Stomach (tissue), 4 donors: ENCODE results near the gene SPATA1.

ENCODE experiments used
- EP300 ChIP-seq: sonication (generic); formaldehyde crosslinking; IDR thresholded peaks from one replicate; pipeline ENCODE4 v1.6.1; 2017; ENCODE audit warnings: antibody characterized with exemption
- POLR2A ChIP-seq, 4 donors: fragments of 450-650 bp; IDR thresholded peaks; one replicate each; pipeline ENCODE4 v1.6.1; 2016; ENCODE audit warnings: antibody characterized with exemption in 4 of 4, control low read depth in 2 of 4, mild to moderate bottlenecking in 1 of 4, moderate library complexity in 1 of 4
- POLR2AphosphoS5 ChIP-seq, 3 donors: sonication (generic); formaldehyde crosslinking; IDR thresholded peaks; one replicate each; pipeline ENCODE4 v1.6.1; 2016; ENCODE audit warnings: antibody characterized with exemption in 3 of 3
- TF ChIP-seq, protein P1 (sequence below), 7 experiments: fragments of 450-650 bp in 4 of 7; fragments of 200-600 bp in 3 of 7; sonication (generic) in 3 of 7; IDR thresholded peaks; one replicate each; pipeline ENCODE4 v1.5.1; 2016 to 2019; ENCODE audit warnings: antibody characterized with exemption in 7 of 7, control low read depth in 2 of 7, mild to moderate bottlenecking in 1 of 7

DNA sequence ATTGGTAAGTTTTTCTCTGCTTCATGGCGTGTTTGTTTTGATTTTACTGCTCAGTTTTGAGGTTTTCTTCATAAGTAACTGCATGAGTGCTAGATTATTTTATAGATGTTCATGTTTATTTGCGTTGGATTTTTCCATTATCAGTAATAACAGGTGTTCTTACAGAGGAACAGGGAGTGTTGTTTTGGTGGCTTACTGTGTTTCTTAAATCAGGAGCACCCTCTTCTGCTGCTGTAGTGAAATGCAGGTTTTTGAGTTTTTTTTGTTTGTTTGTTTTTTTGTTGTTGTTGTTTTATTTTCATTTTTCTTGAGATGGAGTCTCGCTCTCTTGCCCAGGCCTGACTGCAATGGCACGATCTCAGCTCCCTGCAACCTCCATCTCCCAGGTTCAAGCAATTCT, 35.5 kb downstream of the SPATA1 start:
- TF ChIP-seq EP300 (no peak), POLR2AphosphoS5 (IDR thresholded peaks at IDR 0.05) (no peak), POLR2A (IDR thresholded peaks at IDR 0.05) (no peak)
- TF ChIP-seq, protein P1, sequence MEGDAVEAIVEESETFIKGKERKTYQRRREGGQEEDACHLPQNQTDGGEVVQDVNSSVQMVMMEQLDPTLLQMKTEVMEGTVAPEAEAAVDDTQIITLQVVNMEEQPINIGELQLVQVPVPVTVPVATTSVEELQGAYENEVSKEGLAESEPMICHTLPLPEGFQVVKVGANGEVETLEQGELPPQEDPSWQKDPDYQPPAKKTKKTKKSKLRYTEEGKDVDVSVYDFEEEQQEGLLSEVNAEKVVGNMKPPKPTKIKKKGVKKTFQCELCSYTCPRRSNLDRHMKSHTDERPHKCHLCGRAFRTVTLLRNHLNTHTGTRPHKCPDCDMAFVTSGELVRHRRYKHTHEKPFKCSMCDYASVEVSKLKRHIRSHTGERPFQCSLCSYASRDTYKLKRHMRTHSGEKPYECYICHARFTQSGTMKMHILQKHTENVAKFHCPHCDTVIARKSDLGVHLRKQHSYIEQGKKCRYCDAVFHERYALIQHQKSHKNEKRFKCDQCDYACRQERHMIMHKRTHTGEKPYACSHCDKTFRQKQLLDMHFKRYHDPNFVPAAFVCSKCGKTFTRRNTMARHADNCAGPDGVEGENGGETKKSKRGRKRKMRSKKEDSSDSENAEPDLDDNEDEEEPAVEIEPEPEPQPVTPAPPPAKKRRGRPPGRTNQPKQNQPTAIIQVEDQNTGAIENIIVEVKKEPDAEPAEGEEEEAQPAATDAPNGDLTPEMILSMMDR (IDR thresholded peaks at IDR 0.05), result peak in 1 of 7 experiments; percentile 28
